BE2C (cell line): ENCODE measurements around the gene MCFD2.

Experiments used
- DNase-seq: peaks from one replicate; pipeline ENCODE4 v3.0.0-alpha.2; 2020
- H3K27me3 ChIP-seq: fragments of 250-450 bp; sonication (Bioruptor Pico); 2 replicates; pipeline ENCODE4 v1.5.1; 2020; ENCODE audit warnings: mild to moderate bottlenecking
- H3K36me3 ChIP-seq: fragments of 250-450 bp; sonication (Bioruptor Pico); 2 replicates; pipeline ENCODE4 v1.5.1; 2020; ENCODE audit warnings: mild to moderate bottlenecking
- H3K4me1 ChIP-seq: fragments of 250-450 bp; sonication (Bioruptor Pico); 2 replicates; pipeline ENCODE4 v1.5.1; 2020
- H3K4me3 ChIP-seq: 2 replicates; pipeline ENCODE4 v1.5.1; 2011; ENCODE audit warnings: low read depth, low read length
- H3K9me3 ChIP-seq: fragments of 250-450 bp; sonication (Bioruptor Pico); 2 replicates; pipeline ENCODE4 v1.5.1; 2020
- TF ChIP-seq, protein P1 (sequence below): IDR thresholded peaks from 2 replicates; pipeline ENCODE4 v1.5.1; 2012; ENCODE audit warnings: mild to moderate bottlenecking, low read depth, low read length

MCFD2 gene

DNA sequence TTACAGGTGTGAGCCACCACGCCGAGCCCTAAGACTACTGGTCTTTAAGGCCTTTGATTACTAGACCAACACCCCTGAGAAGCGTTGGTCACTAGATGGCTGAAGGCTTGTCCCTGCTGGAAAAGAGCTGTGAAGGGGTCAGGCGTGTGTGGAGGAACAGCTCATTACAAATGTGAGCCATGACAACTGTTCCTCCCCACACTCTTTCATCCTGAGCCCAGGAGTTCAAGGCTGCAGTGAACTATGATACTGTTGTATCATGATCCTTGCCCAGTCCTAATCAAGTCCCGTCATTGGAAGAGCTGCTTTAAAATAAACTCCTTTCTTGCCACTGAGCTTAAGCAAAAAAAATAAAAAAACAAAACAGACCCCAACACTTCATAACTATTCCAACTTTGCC lies 19.5 kb upstream of the MCFD2 start:
- no peaks in the 10 kb centered on the region for H3K4me1 ChIP-seq
- TF ChIP-seq, protein P1, sequence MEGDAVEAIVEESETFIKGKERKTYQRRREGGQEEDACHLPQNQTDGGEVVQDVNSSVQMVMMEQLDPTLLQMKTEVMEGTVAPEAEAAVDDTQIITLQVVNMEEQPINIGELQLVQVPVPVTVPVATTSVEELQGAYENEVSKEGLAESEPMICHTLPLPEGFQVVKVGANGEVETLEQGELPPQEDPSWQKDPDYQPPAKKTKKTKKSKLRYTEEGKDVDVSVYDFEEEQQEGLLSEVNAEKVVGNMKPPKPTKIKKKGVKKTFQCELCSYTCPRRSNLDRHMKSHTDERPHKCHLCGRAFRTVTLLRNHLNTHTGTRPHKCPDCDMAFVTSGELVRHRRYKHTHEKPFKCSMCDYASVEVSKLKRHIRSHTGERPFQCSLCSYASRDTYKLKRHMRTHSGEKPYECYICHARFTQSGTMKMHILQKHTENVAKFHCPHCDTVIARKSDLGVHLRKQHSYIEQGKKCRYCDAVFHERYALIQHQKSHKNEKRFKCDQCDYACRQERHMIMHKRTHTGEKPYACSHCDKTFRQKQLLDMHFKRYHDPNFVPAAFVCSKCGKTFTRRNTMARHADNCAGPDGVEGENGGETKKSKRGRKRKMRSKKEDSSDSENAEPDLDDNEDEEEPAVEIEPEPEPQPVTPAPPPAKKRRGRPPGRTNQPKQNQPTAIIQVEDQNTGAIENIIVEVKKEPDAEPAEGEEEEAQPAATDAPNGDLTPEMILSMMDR, result no peak
- H3K27me3 ChIP-seq, result no peaks in the 10 kb centered on the region
- DNase-seq, result no peak
- H3K36me3 ChIP-seq, result no peaks in the 10 kb centered on the region
- H3K9me3 ChIP-seq, result no peaks in the 10 kb centered on the region; the same call in 1 of the 2 replicates
- H3K4me3 ChIP-seq, result no peak overlapping the region

DNA sequence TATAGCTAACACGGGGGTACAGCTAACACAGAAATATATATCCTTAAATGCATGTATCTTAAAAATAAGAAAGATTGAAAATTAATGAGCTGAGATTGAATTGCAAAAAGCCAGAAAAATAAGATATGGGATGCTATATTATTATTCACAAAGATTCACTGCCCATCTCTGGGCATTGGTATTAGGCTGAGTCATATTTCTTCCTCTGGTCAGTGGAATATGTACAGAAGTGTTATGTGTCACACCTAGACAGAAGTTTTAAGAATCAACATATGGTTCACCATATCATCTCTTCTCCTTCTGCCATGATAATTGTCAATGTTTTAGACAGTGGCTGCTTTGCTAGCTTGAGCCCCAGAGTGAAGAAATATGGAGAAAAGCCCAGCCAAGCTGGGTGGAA lies 14.0 kb upstream of the MCFD2 start:
- no peaks in the 10 kb centered on the region for H3K27me3 ChIP-seq
- no peak for DNase-seq
- H3K36me3 ChIP-seq, result no peaks in the 10 kb centered on the region
- no peak overlapping the region for H3K4me3 ChIP-seq
- TF ChIP-seq, protein P1, result no peak
- H3K4me1 ChIP-seq, result no peaks in the 10 kb centered on the region
- H3K9me3 ChIP-seq, result no peaks in the 10 kb centered on the region; the same call in 1 of the 2 replicates

DNA sequence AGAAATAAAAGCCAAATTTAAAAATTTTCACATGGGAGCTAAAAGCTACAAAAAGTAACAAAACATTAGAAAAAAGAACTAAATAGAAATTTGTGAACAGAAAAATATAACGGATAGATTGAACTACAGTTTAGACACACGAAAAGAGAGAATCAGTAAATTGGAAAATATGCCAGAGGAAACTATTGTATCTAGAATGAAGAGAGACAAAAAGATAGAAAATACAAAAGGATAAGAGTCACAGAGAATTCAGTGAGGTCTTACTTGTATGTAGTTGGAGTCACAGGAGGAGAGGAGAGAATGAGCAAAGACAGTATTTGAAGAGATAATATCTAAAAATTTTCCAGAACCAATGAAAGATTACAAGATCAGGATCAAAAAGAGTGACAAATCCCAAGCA lies 11.3 kb upstream of the MCFD2 start:
- no peak for DNase-seq
- Histone ChIP-seq H3K27me3 (no peaks in the 10 kb centered on the region), H3K9me3 (no peaks in the 10 kb centered on the region; the same call in 1 of the 2 replicates), H3K4me1 (no peaks in the 10 kb centered on the region), H3K36me3 (no peaks in the 10 kb centered on the region), H3K4me3 (no peak overlapping the region)
- TF ChIP-seq, protein P1, result no peak

DNA sequence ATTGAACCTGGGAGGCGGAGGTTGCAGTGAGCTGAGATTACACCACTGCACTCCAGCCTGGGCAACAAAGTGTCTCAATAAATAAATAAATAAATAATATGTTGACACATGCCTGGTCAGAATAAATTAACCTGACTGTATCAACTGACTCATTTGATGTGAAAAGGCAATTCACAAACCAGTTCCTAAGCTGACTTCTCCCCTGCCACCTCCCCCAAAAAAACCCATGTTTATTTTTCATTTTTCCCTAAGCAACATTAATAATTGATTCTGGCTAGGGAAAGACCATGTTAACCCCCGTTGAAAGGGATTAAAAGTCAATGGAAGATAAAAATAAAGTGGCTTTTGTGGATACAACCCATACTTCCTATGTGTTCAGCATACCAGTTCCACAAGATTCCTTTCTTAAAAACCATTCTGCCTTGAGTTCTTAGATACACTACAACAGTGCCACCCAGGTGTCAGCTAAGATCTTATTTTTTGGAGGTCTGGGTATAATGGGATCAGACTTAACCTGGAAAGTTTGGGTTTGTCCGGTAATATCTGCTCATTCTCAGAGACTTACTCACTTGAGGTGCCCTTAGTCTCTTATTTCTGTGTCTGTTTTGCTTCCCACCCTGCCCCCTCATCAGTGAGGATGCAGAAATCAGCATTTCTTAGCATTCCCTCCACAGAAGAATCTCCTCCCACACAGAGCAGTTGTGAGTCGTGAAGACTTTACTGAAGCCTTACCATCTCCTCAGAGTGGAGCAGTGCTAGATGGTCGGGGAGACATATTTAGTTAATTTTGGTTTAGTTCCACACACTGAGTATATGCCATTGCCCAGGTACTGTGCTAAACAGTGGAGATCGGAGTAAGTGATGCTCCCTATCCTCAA lies 10.1 kb upstream of the MCFD2 start:
- Histone ChIP-seq H3K27me3 (no peaks in the 10 kb centered on the region), H3K36me3 (no peaks in the 10 kb centered on the region), H3K4me1 (no peaks in the 10 kb centered on the region), H3K4me3 (no peak overlapping the region), H3K9me3 (no peaks in the 10 kb centered on the region)
- TF ChIP-seq, protein P1, result no peak
- DNase-seq, result no peak

DNA sequence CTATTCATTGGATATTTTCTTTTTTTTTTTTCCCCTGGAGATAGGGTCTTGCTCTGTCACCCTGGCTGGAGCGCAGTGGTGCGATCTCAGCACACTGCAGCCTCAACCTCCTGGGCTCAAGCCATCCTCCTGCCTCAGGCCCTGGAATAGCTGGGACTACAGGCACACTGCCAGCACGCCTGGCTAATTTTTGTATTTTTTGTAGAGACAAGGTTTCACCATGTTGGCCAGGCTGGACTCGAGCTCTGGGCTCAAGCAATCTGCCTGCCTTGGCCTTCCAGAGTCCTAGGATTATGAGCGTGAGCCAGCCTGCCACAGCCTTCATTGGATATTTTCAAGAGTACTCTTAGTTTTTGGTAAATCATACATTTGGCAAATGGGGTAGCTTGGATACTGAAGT lies 9.0 kb upstream of the MCFD2 start:
- Histone ChIP-seq H3K27me3 (no peaks in the 10 kb centered on the region), H3K9me3 (no peaks in the 10 kb centered on the region), H3K4me1 (no peaks in the 10 kb centered on the region), H3K4me3 (no peak overlapping the region), H3K36me3 (no peaks in the 10 kb centered on the region)
- TF ChIP-seq, protein P1, result no peak
- no peak for DNase-seq

DNA sequence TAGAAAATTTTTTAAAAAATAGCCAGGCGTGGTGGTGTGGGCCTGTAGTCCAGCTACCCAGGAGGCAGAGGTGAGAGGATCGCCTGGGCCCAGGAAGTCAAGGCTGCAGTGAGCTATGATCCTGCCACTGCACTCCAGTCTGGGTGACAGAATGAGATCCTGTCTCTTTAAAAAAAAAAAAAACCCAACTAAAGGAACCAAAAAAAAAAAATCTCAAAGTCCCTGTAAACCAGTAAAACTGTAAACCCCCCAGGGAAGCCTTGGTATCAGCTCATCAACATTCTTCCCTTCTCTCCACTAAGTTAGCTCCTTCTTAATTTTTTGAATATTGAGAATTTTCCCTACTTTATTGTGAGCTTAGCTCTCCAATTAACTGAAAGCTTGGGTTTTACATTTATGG lies 8.4 kb upstream of the MCFD2 start:
- no peaks in the 10 kb centered on the region for H3K27me3 ChIP-seq
- TF ChIP-seq, protein P1, result no peak
- no peak for DNase-seq
- no peaks in the 10 kb centered on the region for H3K36me3 ChIP-seq
- no peaks in the 10 kb centered on the region for H3K4me1 ChIP-seq
- no peaks in the 10 kb centered on the region for H3K9me3 ChIP-seq
- no peak overlapping the region for H3K4me3 ChIP-seq
